NCI-H526 (cell line): Measurements from ENCODE around the gene ARMH4.
A peak's percentile ranks its signal among the peaks of the same experiment; 100 is the strongest.

Experiments
- DNase-seq, 2 experiments: peaks; one replicate each; lab custom pipeline; 2025; lab: John Stamatoyannopoulos, UW

Gene ARMH4

DNA sequence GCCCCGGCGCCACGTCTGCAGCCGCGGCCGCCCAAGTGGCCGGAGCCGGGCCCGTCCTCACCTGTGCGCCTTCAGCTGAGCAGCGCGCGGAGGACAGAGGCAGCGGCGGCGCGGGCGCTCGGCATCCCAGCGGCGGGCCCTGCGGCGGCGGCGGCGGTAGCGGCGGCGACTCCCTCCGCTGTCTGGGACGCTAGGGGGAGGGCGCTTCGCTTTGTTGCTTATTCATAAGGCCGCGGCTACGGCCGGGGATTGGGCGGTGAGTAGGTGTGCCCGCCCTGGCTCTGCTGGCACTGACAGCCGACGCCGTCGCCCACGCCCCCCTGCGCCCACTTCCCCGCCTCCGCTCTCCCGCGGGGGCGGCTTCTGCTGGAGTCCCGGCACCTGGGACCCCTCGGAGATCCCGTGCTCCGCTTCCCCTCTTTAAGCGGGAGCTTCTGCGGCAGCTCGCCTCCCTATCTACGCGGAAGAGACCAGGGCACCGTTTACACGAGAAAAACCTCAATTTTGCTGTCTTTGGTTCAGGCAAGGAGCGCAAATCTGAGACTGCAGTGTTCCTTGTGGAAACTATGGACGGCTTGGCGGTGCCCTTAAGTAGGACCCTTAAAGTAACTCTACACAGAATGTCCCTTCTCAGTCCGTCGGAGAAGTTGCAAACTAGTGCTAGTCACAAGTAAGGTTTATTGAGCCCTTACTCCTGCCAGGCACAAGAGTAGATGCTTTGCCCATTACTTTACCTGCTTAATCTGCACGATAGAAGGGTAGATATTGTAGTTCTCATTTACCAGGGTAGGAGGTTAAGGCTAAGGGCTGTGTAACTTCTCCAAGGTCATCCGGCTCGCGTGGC is at the start of gene ARMH4:
TSS of gene ARMH4 (minus strand) at position 200 of the 844 bp plus-strand sequence. CDS start 12,855 bp downstream, outside the sequence.
- DNase-seq: peak; percentile 87 to 97

DNA sequence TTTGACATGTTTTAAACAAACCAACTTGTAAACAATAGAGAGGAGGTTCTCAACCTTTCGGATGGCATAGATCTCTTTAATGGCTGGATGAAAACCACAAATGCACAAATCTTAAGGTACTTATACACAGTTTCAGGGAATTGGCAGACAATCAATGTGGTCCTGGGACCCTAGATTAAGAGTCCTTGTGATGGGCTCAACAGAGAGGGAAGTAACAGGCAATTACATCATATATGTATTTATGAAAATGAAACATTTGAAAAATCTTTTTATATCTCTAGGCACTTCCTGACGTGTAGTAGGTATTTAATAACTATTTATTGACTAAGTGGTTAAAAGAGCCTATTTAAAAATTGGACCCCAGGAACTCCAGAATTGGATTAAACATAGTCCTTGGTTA is 48.8 kb upstream of the ARMH4 start:
- peak in 1 of 2 experiments; percentile 8 for DNase-seq

- DNase-seq: no peak
These were observed 48.4 kb upstream of the ARMH4 start for GRCh38 chr14:58200480-58200841.

DNA sequence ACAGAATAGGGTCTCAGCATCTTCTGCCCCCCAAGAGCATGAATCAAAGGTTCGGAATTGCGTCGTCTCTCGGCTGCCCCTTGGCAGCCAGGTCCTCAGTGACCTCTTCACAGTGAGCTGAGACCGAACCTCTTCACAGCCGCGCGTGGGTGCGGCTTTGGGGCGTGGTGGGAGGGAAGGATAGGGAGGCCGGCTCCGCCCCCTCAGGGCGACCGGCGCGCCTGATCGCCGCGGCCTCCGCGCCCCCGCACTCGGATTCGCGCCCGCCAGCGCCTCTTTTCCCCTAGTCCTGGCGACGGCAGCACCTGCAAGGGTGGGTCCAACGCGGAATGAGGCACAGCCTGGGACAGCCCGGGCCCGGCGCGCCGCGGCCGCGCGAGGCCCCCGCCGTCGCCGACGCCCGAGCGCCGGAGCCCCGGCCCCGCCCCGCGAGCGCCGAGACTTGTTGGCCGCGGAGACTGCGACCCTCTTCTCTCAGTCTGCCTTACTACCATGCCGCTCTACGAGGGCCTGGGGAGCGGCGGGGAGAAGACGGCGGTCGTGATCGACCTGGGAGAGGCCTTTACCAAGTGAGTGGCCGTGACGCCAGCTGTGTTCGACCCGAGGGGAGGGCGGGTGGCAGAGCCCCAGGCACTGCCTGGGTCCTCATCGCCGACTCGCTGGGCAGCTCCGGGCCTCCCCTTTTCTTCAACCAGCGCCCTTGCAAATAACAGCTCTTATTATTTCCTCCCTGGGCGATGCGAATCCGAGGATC is 47.9 kb upstream of the ARMH4 start, which contains the start of gene ACTR10:
TSS of gene ACTR10 (plus strand) at position 424 of the 754 bp plus-strand sequence. CDS start at position 493, 69 bp downstream.
- peak; percentile 79 to 97 for DNase-seq

DNA sequence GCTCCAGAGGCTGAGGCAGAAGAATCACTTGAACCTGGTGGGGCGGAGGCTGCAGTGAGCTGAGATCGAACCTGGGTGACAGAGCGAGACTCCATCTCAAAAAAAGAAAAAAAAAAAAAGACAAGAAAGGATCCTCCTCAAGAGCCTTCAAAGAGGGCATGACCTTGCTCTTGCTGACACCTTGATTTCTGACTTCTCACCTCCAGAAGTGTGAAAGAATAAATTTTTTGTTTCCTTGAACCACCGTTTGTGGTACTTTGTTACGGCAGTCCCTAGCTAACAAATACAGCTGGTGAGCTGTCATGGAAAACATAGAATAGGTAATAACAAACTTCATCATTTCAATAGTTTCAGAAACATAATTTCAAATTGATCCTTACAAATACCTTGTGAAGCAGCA is 46.1 kb upstream of the ARMH4 start:
- DNase-seq: no peak

DNA sequence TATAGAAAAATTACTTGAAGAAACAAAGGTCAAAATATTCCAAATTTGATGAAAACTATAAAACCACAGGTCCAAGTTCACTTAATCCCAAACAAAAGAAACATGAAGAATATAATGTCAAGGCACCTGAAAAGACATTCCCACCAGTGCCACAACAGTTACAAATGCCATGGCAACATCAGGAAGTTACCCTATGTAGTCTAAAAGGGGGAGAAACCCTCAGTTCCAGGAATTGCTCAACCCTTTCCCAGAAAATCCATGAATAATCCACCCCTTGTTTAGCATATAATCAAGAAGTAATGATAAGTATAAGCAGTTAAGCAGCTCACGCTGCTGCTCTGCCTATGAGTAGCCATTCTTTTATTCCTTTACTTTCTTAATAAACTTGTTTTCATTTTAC is 44.2 kb upstream of the ARMH4 start:
- no peak for DNase-seq

- no peak for DNase-seq
These were observed 41.5 kb upstream of the ARMH4 start for GRCh38 chr14:58193542-58193941.

DNA sequence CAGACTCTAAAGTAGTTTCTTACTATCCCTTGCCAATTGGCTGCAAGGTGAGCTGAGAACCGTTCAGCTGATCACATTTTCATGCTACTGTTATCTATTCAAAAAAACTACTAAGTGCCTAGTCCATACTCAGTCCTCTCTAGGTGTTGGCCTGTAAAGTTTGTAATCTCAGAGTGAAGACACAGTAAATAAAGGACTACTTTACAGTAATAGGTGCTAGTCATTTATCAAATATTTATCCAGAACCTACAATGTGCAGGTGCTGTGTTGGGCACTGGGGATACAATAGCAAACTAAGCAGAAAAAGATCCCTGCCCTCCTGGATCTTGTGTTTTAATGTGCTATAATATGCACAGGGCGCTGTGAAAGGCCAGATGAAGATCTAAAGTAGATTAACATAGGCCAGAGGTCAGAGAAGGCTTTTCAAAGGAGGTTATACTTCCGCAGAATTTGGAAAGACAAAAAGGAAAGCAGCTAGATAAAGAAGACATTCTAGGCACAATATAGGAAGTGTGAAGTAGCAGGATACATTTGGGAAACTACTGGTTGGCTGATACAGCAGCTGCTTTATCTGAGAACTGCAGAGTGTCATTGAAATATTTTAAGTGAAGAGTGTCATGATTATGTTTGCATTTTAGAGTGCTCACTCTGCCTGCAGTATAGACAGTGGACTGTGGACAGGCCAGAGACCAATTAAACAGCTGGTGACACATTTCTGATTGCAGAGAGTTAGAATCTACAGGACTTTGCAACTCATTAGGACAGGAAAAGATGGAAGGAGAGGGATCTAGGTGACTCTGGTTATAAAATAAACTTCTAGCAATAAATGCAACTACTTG is 40.0 kb upstream of the ARMH4 start:
- DNase-seq: no peak

DNA sequence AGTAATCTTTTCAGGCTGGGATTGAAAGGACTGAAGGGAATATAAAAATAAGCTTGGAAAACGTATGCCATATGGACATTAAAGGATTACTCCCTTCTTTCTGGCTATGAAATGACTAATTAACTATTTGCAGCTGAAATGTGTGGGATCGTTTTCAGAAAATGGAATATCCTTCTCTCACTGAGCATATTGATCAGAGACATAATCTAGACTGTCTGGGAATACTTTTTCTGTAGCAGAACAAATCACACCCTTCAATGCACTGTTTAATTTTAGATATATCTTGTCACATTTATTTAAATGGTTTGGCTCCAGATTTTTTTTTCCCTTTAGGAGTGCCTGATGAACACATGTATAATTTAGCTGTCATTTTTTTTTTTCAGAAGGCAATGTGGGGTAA is 37.2 kb upstream of the ARMH4 start:
- DNase-seq: no peak

DNA sequence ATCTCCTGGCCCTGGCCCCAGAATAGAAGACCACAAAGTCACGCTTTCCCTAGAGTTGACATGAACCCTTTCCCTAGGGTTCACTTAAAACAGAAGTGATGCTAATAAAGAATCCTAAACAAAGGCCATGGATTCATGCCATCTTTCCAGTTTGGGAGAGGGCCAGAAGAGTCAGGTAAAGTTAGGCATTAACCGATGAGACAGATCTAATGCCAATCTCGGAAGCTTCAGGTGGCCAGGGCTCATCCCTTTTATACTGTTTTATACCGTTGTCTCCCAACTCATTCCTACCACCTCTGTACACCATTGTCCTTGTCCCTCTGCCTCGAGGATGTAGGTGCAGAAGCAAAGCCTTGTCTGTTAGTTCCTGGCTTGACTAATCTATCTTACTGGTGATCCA is 25.1 kb upstream of the ARMH4 start:
- DNase-seq: no peak

GRCh38 chr14:58171090-58171489 is 19.1 kb upstream of the ARMH4 start:
- DNase-seq: peak; percentile 28 to 80

DNA sequence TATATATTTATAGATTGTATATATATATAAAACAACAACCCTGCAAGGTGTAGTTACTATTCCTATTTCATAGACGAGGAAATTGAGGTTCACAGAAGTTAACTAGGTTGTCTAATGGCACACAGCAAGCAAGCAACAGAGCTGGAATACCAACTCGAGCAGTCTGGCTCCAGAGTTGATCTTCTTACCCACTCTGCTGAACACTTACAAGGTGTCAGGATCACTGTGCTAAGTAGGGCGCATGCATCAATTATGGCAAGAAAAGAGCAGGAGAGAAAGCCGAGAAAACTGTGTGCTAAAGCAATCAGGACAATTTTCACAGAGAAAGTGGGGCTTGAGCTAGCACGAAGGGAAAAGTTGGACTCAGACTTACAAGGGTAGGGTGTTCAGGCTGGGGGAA is 15.9 kb upstream of the ARMH4 start:
- DNase-seq: no peak

DNA sequence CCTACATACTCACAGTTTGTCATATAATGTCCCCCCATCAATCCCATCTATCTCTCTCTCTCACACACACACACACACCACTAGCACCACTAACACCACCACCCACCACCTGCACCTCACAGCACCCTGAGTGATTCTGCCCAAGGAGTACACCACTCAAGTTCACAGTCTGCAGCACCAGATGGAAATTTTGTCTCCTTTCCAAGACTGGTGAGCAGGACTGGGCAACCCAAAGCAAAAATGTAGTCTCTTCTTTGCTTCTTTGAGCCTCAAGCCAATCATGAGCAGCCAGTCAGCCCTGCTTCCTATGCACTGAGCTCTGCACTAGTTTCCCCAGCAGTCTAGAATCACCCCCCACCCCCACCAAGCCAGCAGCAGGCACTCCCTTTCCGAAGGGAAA is 15.0 kb upstream of the ARMH4 start:
- no peak for DNase-seq

DNA sequence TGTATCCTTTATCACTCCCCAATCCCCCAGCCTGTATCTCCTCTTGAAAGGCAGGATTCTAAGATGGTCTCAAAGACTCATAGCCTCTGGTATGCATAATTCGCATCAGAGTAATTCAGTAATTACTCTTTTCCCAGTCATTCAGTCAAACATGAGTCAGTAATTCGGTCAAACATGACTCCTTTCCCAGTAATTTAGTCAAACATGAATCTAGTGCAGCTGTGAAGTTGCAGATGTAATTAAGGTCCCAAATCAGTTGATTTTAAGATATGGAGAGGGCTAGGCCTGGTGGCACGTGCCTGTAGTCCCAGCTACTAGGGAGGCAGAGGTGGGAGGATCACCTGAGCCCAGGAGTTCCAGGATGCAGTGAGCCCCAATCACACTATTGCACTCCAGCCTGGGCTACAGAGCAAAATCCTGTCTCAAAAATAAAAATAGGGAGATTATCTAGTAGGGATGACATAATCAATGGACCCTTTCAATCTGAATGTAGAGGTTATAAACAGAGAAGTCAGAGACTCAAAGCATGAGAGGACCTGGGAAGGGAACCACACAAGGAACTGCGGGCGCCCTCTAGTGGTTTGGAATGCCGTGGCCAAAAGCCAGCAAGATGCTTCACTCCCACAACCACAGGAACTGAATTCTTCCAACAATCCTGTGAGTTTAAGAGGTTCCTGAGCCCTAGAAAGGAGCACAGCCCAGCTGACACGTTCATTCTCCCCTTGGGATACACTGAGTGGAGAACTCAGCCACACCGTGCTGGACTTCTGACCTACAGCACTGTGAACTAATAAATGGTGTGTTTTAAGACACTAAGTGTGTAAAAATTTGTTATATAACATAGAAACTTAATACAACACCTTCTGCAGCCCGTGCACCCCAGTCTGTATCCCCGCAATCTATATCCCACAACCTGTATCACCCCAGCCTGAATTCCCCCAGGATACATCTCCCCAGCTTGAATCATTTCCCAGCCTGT is 14.3 kb upstream of the ARMH4 start:
- DNase-seq: peak; percentile 41 to 92

DNA sequence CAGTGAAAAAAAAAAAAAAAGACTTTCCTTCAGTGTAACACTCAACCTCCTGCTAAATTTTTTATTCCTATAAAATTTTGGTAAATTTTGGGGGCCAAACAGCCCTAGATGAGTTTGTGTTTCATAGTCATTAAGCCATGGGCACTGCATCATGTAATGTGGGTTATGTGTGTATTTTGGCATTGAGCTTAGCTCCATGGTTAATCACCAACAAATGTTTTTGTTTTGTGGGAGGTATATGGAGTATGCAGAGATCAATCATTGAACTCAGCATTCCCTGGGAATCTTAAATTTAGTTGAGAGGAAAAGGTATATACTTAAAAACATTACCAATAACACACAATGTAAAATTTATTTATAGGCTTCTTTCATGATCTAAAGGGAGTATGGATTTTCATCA is 8.5 kb upstream of the ARMH4 start:
- no peak for DNase-seq

- peak; percentile 63 to 70 for DNase-seq
These were observed 640 bp downstream of the ARMH4 start for GRCh38 chr14:58151133-58152013.

- peak in 1 of 2 experiments; percentile 33 for DNase-seq
These were observed 1.7 kb downstream of the ARMH4 start for GRCh38 chr14:58150243-58150805.

GRCh38 chr14:58149196-58149595 is 2.8 kb downstream of the ARMH4 start:
- no peak for DNase-seq

DNA sequence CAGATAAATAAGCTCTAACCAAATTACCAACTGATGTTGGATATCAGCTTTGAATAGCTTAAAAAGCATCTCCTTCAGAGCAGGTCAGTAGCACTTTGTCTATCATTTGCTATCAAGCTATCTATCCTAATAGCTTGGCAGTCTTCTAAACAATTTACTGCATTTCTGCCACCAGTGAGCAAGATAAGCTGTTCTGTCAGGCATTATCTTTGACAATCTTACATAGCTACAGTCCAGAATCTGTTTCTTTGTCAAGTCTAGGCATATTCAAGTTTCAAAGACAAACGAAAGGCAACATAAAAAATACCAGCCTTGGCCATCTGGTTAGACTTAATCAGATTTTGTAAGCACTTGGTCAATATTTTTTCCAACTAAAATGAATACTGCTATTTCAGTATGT is 5.6 kb downstream of the ARMH4 start:
- peak; percentile 89 to 94 for DNase-seq

DNA sequence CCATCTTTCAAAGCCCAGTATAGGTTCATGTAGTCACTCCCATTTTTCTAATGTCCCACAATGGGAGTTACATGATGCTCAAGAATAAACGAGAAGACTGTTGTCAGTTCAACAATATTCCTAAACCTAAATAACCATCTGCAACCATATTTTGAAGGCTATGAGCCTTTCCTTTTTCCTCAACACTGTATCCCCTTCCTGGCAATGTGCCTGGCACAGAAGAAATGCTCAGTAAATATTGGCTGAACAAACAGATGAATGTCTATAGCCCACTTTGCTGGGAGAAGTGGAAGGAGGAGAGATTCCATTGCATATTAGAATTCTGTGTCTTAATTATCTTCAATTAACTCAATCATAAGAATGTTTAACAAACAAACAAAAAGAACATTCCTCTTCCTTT is 6.1 kb downstream of the ARMH4 start:
- no peak for DNase-seq
